Measurements from ENCODE around the gene ZCCHC3. TPM values are rescaled to one million over a fixed set of nuclear protein-coding genes. Genes with fewer than 3 reads are reported as not detected.
"Not testable (repeated sequence)": the region's sequence is repeated elsewhere in the genome, so short reads cannot be mapped to it uniquely, and the experiment has no call there.

ZCCHC3 gene
- 10 to 100 TPM; 27.4 to 28.2 TPM for total RNA-seq

- peak; percentile 83 for ATAC-seq
- H3K27ac Mint-ChIP-seq, result peak within 1 kb of the TSS; percentile 97
- peak within 1 kb of the TSS; percentile 93 for H3K4me3 Mint-ChIP-seq
- DNase-seq, result peak; percentile 89
- H3K27me3 Mint-ChIP-seq, result no peaks in the 10 kb centered on the region
- peaks cover 26% of the 10 kb centered on the region for H3K36me3 Mint-ChIP-seq
- peaks cover 47% of the 10 kb centered on the region for H3K4me1 Mint-ChIP-seq
- H3K9me3 Mint-ChIP-seq (ENCODE audit: low read depth), result no peaks in the 10 kb centered on the region
- CTCF ChIA-PET, result interaction anchor here (1.0 to 3.9 kb wide), 7 partner anchors 22 to 34 kb away, joined by 3 to 30 read pairs (median 7); partner anchors contain the start of gene SOX12
These were observed at the start of gene ZCCHC3 for GRCh38 chr20:297098-297924. Gene ZCCHC3, plus strand, starts transcription at chr20:297570. Its CDS starts 17 bp downstream, at chr20:297587.

- Mint-ChIP-seq H3K27me3 (peaks cover 8% of the 10 kb centered on the region), H3K27ac (no peak overlapping the region), H3K4me1 (peaks cover 7% of the 10 kb centered on the region), H3K4me3 (no peak overlapping the region), H3K36me3 (no peaks in the 10 kb centered on the region), H3K9me3 (ENCODE audit: low read depth) (no peaks in the 10 kb centered on the region)
- DNase-seq, result no peak
- no peak for ATAC-seq
- CTCF ChIA-PET, result no interaction called here
These were observed 46.0 kb upstream of the ZCCHC3 start for GRCh38 chr20:251354-251753.

- H3K27ac Mint-ChIP-seq, result no peak overlapping the region
- H3K9me3 Mint-ChIP-seq (ENCODE audit: low read depth), result no peaks in the 10 kb centered on the region
- H3K27me3 Mint-ChIP-seq, result peaks cover 12% of the 10 kb centered on the region
- H3K4me1 Mint-ChIP-seq, result peaks cover 7% of the 10 kb centered on the region
- H3K4me3 Mint-ChIP-seq, result no peak overlapping the region
- H3K36me3 Mint-ChIP-seq, result no peaks in the 10 kb centered on the region
- ATAC-seq, result no peak
- no peak for DNase-seq
- CTCF ChIA-PET, result interaction anchor here (1.6 kb wide), 1 partner anchor 13 kb away, joined by 6 read pairs; no protein-coding TSS in a partner anchor
These were observed 44.6 kb upstream of the ZCCHC3 start for GRCh38 chr20:252801-253200.

GRCh38 chr20:253447-253846, 43.9 kb upstream of the ZCCHC3 start:
- not testable (repeated sequence) for H3K36me3 Mint-ChIP-seq; ATAC-seq; DNase-seq; H3K9me3 Mint-ChIP-seq (ENCODE audit: low read depth); H3K27ac Mint-ChIP-seq; H3K4me3 Mint-ChIP-seq
- Mint-ChIP-seq H3K4me1 (peaks cover 10% of the 10 kb centered on the region), H3K27me3 (peaks cover 15% of the 10 kb centered on the region)
- CTCF ChIA-PET, result interaction anchor here (1.6 kb wide), 1 partner anchor 13 kb away, joined by 6 read pairs; no protein-coding TSS in a partner anchor

- Mint-ChIP-seq H3K27me3 (peaks cover 7% of the 10 kb centered on the region), H3K4me3 (no peak within 1 kb of the TSS), H3K36me3 (no peaks in the 10 kb centered on the region), H3K27ac (no peak within 1 kb of the TSS), H3K4me1 (peaks cover 8% of the 10 kb centered on the region), H3K9me3 (ENCODE audit: low read depth) (no peaks in the 10 kb centered on the region)
- CTCF ChIA-PET, result interaction anchor here (2.5 kb wide), 1 partner anchor 9 kb away, joined by 10 read pairs; no protein-coding TSS in a partner anchor
- ATAC-seq (no peak), DNase-seq (no peak)
These were observed 40.0 kb upstream of the ZCCHC3 start, which contains the start of gene DEFB132 for GRCh38 chr20:257419-257818. Gene DEFB132, plus strand, starts transcription at chr20:257724. Its CDS starts 55 bp downstream, at chr20:257779.

GRCh38 chr20:258269-258858, 39.0 kb upstream of the ZCCHC3 start:
- no peak overlapping the region for H3K27ac Mint-ChIP-seq
- no peak overlapping the region for H3K4me3 Mint-ChIP-seq
- H3K9me3 Mint-ChIP-seq (ENCODE audit: low read depth), result no peaks in the 10 kb centered on the region
- H3K4me1 Mint-ChIP-seq, result peaks cover 8% of the 10 kb centered on the region
- H3K27me3 Mint-ChIP-seq, result peaks cover 7% of the 10 kb centered on the region
- CTCF ChIA-PET, result interaction anchor here (2.5 kb wide), 1 partner anchor 8 kb away, joined by 10 read pairs; no protein-coding TSS in a partner anchor
- H3K36me3 Mint-ChIP-seq, result no peaks in the 10 kb centered on the region
- DNase-seq, result no peak
- ATAC-seq, result no peak

GRCh38 chr20:258963-259362, 38.4 kb upstream of the ZCCHC3 start:
- no peak overlapping the region for H3K4me3 Mint-ChIP-seq
- H3K27ac Mint-ChIP-seq, result no peak overlapping the region
- H3K27me3 Mint-ChIP-seq, result peaks cover 7% of the 10 kb centered on the region
- no peaks in the 10 kb centered on the region for H3K9me3 Mint-ChIP-seq (ENCODE audit: low read depth)
- ATAC-seq (peak; percentile 33), DNase-seq (no peak)
- peaks cover 8% of the 10 kb centered on the region for H3K4me1 Mint-ChIP-seq
- no peaks in the 10 kb centered on the region for H3K36me3 Mint-ChIP-seq
- CTCF ChIA-PET, result interaction anchor here (2.5 kb wide), 1 partner anchor 8 kb away, joined by 10 read pairs; no protein-coding TSS in a partner anchor

GRCh38 chr20:259981-260380, 37.4 kb upstream of the ZCCHC3 start:
- H3K4me3 Mint-ChIP-seq, result no peak overlapping the region
- H3K27me3 Mint-ChIP-seq, result peaks cover 7% of the 10 kb centered on the region
- peaks cover 8% of the 10 kb centered on the region for H3K4me1 Mint-ChIP-seq
- no peak for DNase-seq
- no peaks in the 10 kb centered on the region for H3K9me3 Mint-ChIP-seq (ENCODE audit: low read depth)
- CTCF ChIA-PET, result no interaction called here
- no peak overlapping the region for H3K27ac Mint-ChIP-seq
- ATAC-seq, result no peak
- no peaks in the 10 kb centered on the region for H3K36me3 Mint-ChIP-seq

- Mint-ChIP-seq H3K27ac (no peak overlapping the region), H3K36me3 (no peaks in the 10 kb centered on the region), H3K27me3 (peaks cover 6% of the 10 kb centered on the region), H3K4me1 (peaks cover 13% of the 10 kb centered on the region), H3K4me3 (no peak overlapping the region), H3K9me3 (ENCODE audit: low read depth) (no peaks in the 10 kb centered on the region)
- CTCF ChIA-PET, result interaction anchor here (1.6 to 2.0 kb wide), 2 partner anchors 33 to 63 kb away, joined by 3 to 5 read pairs; partner anchors contain the start of gene ZCCHC3
- no peak for ATAC-seq
- no peak for DNase-seq
These were observed 33.7 kb upstream of the ZCCHC3 start for GRCh38 chr20:263701-264100.

GRCh38 chr20:266596-267562, 30.5 kb upstream of the ZCCHC3 start:
- Mint-ChIP-seq H3K4me3 (peak overlapping the region; percentile 72), H3K9me3 (ENCODE audit: low read depth) (no peaks in the 10 kb centered on the region), H3K27me3 (peaks cover 6% of the 10 kb centered on the region), H3K36me3 (no peaks in the 10 kb centered on the region), H3K27ac (no peak overlapping the region), H3K4me1 (peaks cover 10% of the 10 kb centered on the region)
- DNase-seq, result peak; percentile 92
- CTCF ChIA-PET, result interaction anchor here (0.6 to 4.4 kb wide), 27 partner anchors 9 to 187 kb away, joined by 3 to 43 read pairs (median 4); partner anchors contain the start of genes DEFB132, NRSN2 and ZCCHC3
- ATAC-seq, result peak; percentile 97

- CTCF ChIA-PET, result no interaction called here
- H3K27me3 Mint-ChIP-seq, result peaks cover 6% of the 10 kb centered on the region
- no peak overlapping the region for H3K4me3 Mint-ChIP-seq
- no peak overlapping the region for H3K27ac Mint-ChIP-seq
- H3K36me3 Mint-ChIP-seq, result no peaks in the 10 kb centered on the region
- ATAC-seq, result no peak
- no peak for DNase-seq
- no peaks in the 10 kb centered on the region for H3K9me3 Mint-ChIP-seq (ENCODE audit: low read depth)
- H3K4me1 Mint-ChIP-seq, result peaks cover 10% of the 10 kb centered on the region
These were observed 26.9 kb upstream of the ZCCHC3 start for GRCh38 chr20:270517-270916.

- H3K36me3 Mint-ChIP-seq, result peaks cover under 1% of the 10 kb centered on the region
- no peak overlapping the region for H3K27ac Mint-ChIP-seq
- CTCF ChIA-PET, result no interaction called here
- H3K9me3 Mint-ChIP-seq (ENCODE audit: low read depth), result no peaks in the 10 kb centered on the region
- peaks cover 3% of the 10 kb centered on the region for H3K27me3 Mint-ChIP-seq
- H3K4me3 Mint-ChIP-seq, result no peak overlapping the region
- peaks cover 8% of the 10 kb centered on the region for H3K4me1 Mint-ChIP-seq
- DNase-seq (no peak), ATAC-seq (no peak)
These were observed 26.3 kb upstream of the ZCCHC3 start for GRCh38 chr20:271069-271468.

GRCh38 chr20:271528-271927, 25.8 kb upstream of the ZCCHC3 start:
- DNase-seq (no peak), ATAC-seq (no peak)
- H3K36me3 Mint-ChIP-seq, result peaks cover 3% of the 10 kb centered on the region
- H3K27ac Mint-ChIP-seq, result no peak overlapping the region
- no peaks in the 10 kb centered on the region for H3K27me3 Mint-ChIP-seq
- H3K9me3 Mint-ChIP-seq (ENCODE audit: low read depth), result no peaks in the 10 kb centered on the region
- H3K4me1 Mint-ChIP-seq, result peaks cover 5% of the 10 kb centered on the region
- CTCF ChIA-PET, result no interaction called here
- H3K4me3 Mint-ChIP-seq, result no peak overlapping the region
